ENCODE measurements around the gene EXOC3L4.

DNA sequence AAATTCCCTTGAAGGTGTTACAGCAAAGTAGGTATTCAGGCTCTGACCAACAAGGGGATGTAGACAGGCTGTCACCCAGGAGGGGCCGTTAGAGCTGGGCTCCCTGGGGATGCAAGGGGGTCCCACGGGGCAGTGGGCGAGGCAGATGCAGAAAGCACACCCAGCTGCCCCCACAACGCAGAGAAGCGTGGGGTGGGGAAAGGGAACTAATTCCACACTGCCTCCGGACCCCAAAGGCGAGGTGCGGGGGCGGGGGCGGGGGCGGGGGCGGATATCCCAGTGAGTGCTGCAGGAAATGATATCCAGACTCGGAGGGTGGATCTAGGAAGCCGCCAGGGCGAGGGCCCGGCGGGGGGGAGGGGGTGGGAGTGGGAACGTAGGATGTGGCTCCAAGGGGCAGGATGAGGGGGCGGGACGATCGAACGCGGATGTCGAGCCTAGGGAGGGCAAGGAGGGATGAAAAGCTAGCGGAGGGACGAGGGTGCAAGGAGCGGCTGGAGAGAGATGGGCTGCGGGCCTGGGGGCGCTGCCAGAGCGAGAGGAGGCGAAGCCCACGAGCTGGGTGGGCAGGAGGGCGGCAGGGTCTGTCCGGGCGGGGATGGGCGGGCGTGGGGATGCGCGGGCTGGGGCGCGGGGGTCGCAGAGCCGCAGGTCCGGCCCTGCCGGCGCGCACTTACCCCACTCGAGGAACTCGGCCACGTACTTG is 38.0 kb upstream of the EXOC3L4 start:
- TF ChIP-seq, protein P1, sequence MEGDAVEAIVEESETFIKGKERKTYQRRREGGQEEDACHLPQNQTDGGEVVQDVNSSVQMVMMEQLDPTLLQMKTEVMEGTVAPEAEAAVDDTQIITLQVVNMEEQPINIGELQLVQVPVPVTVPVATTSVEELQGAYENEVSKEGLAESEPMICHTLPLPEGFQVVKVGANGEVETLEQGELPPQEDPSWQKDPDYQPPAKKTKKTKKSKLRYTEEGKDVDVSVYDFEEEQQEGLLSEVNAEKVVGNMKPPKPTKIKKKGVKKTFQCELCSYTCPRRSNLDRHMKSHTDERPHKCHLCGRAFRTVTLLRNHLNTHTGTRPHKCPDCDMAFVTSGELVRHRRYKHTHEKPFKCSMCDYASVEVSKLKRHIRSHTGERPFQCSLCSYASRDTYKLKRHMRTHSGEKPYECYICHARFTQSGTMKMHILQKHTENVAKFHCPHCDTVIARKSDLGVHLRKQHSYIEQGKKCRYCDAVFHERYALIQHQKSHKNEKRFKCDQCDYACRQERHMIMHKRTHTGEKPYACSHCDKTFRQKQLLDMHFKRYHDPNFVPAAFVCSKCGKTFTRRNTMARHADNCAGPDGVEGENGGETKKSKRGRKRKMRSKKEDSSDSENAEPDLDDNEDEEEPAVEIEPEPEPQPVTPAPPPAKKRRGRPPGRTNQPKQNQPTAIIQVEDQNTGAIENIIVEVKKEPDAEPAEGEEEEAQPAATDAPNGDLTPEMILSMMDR (IDR thresholded peaks at IDR 0.05; ENCODE audit: low read depth, low read length): no peak
- TF ChIP-seq EZH2phosphoT487 (IDR thresholded peaks at IDR 0.05; ENCODE audit: low read depth): no peak

Measured in OCI-LY3 (cell line).